GM18867 (cell line): ENCODE measurements around the gene BTK.
"Not testable (repeated sequence)": the region's sequence is repeated elsewhere in the genome, so short reads cannot be mapped to it uniquely, and the experiment has no call there.

Source experiments
- ATAC-seq: cut with Tn5 transposase; IDR thresholded peaks from one replicate; pipeline ENCODE4 v1.9.1; 2021; ENCODE audit warnings: mild to moderate bottlenecking, moderate library complexity; ENCODE audit not compliant: unreplicated experiment

Gene BTK

DNA sequence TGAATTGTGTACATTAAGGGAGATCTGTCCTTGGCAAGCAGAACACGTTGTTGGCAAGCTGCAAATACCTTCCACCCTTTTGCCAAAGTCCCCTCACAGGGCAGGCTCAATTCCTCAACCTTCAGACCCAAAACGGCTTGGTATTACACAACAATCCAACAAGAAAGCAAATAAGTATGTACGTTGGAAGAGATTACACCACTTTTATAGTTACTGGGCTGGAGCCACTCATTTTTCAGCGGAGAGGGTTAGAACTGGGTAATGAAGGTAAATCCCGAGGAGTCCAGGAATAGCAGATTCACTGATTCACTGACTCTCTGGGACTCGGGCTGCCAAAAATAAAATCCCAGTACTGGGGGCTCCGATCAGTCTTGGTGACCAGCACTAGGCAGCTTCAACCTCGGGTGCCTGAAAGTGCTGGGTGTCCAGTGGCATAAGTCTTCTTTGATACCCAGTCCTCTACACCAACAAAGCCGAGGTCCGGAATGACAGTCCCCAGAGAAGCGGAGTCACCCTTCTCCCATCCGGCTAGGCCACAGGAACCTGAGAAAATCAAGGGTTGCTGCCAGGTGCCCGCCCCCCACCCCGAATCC, 38.0 kb downstream of the BTK start:
- ATAC-seq: peak; percentile 10

DNA sequence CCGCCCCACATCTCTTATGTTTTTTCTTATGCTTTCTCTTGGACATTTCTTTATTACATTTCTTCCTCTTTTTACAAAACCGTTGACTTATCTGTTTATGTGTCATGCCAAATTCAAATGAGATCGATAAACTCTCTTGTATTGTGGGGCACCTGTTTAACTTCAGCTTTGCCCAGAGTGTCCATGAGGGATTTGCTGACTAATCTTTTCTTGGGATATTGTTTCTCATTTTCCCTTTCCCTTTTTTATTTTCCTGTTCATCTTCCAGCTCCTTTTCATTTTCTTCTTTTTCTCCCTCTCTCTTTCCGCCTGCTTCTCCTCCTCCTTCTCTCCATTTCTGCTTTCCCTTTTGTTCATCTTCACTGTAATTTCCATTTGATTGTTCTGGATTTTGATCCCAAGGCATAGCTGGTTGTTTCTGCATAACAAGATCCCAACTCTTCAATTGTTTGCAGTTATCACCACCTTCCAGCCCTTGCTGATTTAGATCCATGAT, 48.2 kb downstream of the BTK start:
- ATAC-seq: no peak

DNA sequence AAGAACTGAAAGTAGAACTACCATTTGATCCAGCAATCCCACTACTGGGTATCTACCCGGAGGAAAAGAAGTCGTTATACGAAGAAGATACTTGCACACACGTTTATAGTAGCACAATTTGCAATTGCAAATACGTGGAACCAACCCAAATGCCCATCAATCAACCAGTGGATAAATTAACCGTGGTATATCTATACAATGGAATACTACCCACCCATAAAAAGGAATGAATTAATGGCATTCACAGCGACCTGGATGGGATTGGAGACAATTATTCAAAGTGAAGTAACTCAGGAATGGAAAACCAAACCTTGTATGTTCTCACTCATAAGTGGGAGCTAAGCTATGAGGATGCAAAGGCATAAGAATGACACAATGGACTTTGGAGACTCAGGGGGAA, 51.7 kb downstream of the BTK start:
- not testable (repeated sequence) for ATAC-seq

DNA sequence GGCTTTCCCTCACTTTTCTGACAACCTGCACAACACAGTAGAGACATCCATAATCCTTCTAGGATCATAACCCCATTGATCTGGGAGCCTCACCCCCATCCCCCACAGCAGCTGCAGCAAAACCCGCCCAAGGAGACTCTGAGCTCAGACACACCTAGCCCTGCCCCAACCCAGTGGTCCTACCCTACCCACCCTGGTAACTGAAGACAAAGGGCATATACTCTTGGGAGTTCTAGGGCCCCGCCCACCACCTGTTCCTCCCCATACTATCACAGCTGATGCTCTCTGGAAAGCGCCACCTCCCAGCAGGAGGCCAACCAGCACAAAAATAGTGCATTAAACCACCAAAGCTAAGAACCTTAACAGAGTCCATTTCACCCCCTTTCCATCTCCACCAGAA, 59.4 kb downstream of the BTK start:
- not testable (repeated sequence) for ATAC-seq

DNA sequence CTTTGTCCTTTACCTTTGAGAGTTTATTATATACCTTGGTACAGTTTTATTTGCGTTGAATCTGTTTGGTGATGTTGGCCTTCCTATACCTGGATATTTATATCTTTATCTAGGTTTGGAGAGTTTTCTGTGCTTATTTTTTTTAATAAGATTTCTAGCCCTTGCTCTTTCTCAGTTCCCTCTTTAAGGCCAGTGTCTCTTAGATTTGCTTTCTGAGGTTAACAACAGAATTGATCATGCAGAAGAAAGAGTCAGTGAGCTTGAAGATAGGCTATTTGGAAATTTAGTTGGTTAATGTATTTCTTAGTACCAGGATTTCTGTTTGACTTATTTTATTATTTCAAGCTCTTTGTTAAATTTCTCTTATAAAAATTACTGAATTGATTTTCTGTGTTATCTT, 82.2 kb downstream of the BTK start:
- no peak for ATAC-seq
